Measurements from ENCODE around the gene EHF.

Gene EHF

GRCh38 chr11:34620820-34621792 is at the start of gene EHF:
EHF (plus strand) TSS chr11:34621093; CDS start chr11:34642631, 21,538 bp downstream.
- TF ChIP-seq GATA3 (IDR thresholded peaks at IDR 0.05; ENCODE audit: low read depth, low read length) (no peak), GATA2 (IDR thresholded peaks at IDR 0.05; ENCODE audit: low read depth, low read length) (no peak)

GRCh38 chr11:34573537-34573936 is 47.4 kb upstream of the EHF start:
- TF ChIP-seq GATA3 (IDR thresholded peaks at IDR 0.05; ENCODE audit: low read depth, low read length) = no peak
- TF ChIP-seq GATA2 (IDR thresholded peaks at IDR 0.05; ENCODE audit: low read depth, low read length) = no peak

GRCh38 chr11:34575261-34575660 is 45.6 kb upstream of the EHF start:
- TF ChIP-seq GATA2 (IDR thresholded peaks at IDR 0.05; ENCODE audit: low read depth, low read length) = no peak
- TF ChIP-seq GATA3 (IDR thresholded peaks at IDR 0.05; ENCODE audit: low read depth, low read length) = no peak

GRCh38 chr11:34575671-34576070 is 45.2 kb upstream of the EHF start:
- TF ChIP-seq GATA3 (IDR thresholded peaks at IDR 0.05; ENCODE audit: low read depth, low read length) = no peak

- TF ChIP-seq GATA3 (IDR thresholded peaks at IDR 0.05; ENCODE audit: low read depth, low read length) (no peak), GATA2 (IDR thresholded peaks at IDR 0.05; ENCODE audit: low read depth, low read length) (no peak)
Measured at GRCh38 chr11:34576331-34576730, 44.6 kb upstream of the EHF start.

GRCh38 chr11:34583818-34584217 is 37.1 kb upstream of the EHF start:
- no peak for TF ChIP-seq GATA2 (IDR thresholded peaks at IDR 0.05; ENCODE audit: low read depth, low read length)
- no peak for TF ChIP-seq GATA3 (IDR thresholded peaks at IDR 0.05; ENCODE audit: low read depth, low read length)

- TF ChIP-seq GATA2 (IDR thresholded peaks at IDR 0.05; ENCODE audit: low read depth, low read length) (no peak), GATA3 (IDR thresholded peaks at IDR 0.05; ENCODE audit: low read depth, low read length) (no peak)
Measured at GRCh38 chr11:34585304-34585734, 35.6 kb upstream of the EHF start.

- no peak for TF ChIP-seq GATA2 (IDR thresholded peaks at IDR 0.05; ENCODE audit: low read depth, low read length)
- TF ChIP-seq GATA3 (IDR thresholded peaks at IDR 0.05; ENCODE audit: low read depth, low read length) = no peak
Measured at GRCh38 chr11:34585735-34586487, 35.0 kb upstream of the EHF start.

GRCh38 chr11:34586488-34587281 is 34.2 kb upstream of the EHF start:
- TF ChIP-seq GATA2 (IDR thresholded peaks at IDR 0.05; ENCODE audit: low read depth, low read length) = no peak
- TF ChIP-seq GATA3 (IDR thresholded peaks at IDR 0.05; ENCODE audit: low read depth, low read length) = no peak

GRCh38 chr11:34587282-34587677 is 33.6 kb upstream of the EHF start:
- TF ChIP-seq GATA3 (IDR thresholded peaks at IDR 0.05; ENCODE audit: low read depth, low read length) (no peak), GATA2 (IDR thresholded peaks at IDR 0.05; ENCODE audit: low read depth, low read length) (no peak)

GRCh38 chr11:34588023-34588422 is 32.9 kb upstream of the EHF start:
- TF ChIP-seq GATA3 (IDR thresholded peaks at IDR 0.05; ENCODE audit: low read depth, low read length) = no peak

GRCh38 chr11:34588701-34589100 is 32.2 kb upstream of the EHF start:
- no peak for TF ChIP-seq GATA2 (IDR thresholded peaks at IDR 0.05; ENCODE audit: low read depth, low read length)

- TF ChIP-seq GATA2 (IDR thresholded peaks at IDR 0.05; ENCODE audit: low read depth, low read length) (no peak), GATA3 (IDR thresholded peaks at IDR 0.05; ENCODE audit: low read depth, low read length) (no peak)
Measured at GRCh38 chr11:34593085-34593484, 27.8 kb upstream of the EHF start.

- no peak for TF ChIP-seq GATA2 (IDR thresholded peaks at IDR 0.05; ENCODE audit: low read depth, low read length)
- no peak for TF ChIP-seq GATA3 (IDR thresholded peaks at IDR 0.05; ENCODE audit: low read depth, low read length)
Measured at GRCh38 chr11:34594603-34595002, 26.3 kb upstream of the EHF start.
